H9 (cell line): ENCODE data around the gene TRABD. TPM values are rescaled to one million over a fixed set of nuclear protein-coding genes. Genes with fewer than 3 reads are reported as not detected.

ENCODE experiments used
- DNase-seq: peaks from one replicate; pipeline ENCODE4 v3.0.0-alpha.2; 2017
- H2AFZ ChIP-seq: one replicate; pipeline ENCODE4 v1.6.1; 2013; ENCODE audit warnings: mild to moderate bottlenecking, low read length, control low read depth, moderate library complexity
- H2AK5ac ChIP-seq: 2 replicates; pipeline ENCODE4 v1.6.1; 2013; ENCODE audit warnings: low read length, control low read depth, mixed read lengths; ENCODE audit not compliant: insufficient read length
- H2BK120ac ChIP-seq: one replicate; pipeline ENCODE4 v1.6.1; 2013; ENCODE audit warnings: low read depth, mild to moderate bottlenecking, low read length, control low read depth, inconsistent platforms; ENCODE audit not compliant: poor library complexity, severe bottlenecking
- H2BK12ac ChIP-seq: 2 replicates; pipeline ENCODE4 v1.6.1; 2013; ENCODE audit warnings: low read length, control low read depth, mixed read lengths, low read depth; ENCODE audit not compliant: insufficient read length
- H2BK15ac ChIP-seq: 2 replicates; pipeline ENCODE4 v1.6.1; 2013; ENCODE audit warnings: low read depth, low read length, control low read depth
- H2BK20ac ChIP-seq: one replicate; pipeline ENCODE4 v1.6.1; 2013; ENCODE audit warnings: low read depth, mild to moderate bottlenecking, low read length, control low read depth, inconsistent platforms; ENCODE audit not compliant: poor library complexity, severe bottlenecking
- H2BK5ac ChIP-seq: 2 replicates; pipeline ENCODE4 v1.6.1; 2013; ENCODE audit warnings: low read length, control low read depth, mixed read lengths; ENCODE audit not compliant: insufficient read length
- H3K14ac ChIP-seq: 2 replicates; pipeline ENCODE4 v1.6.1; 2013; ENCODE audit warnings: low read length, control low read depth; ENCODE audit not compliant: insufficient read depth
- H3K18ac ChIP-seq: 2 replicates; pipeline ENCODE4 v1.6.1; 2013; ENCODE audit warnings: low read depth, mild to moderate bottlenecking, mixed read lengths, low read length, control low read depth; ENCODE audit not compliant: insufficient read length
- H3K23ac ChIP-seq: 2 replicates; pipeline ENCODE4 v1.6.1; 2013; ENCODE audit warnings: low read length, control low read depth, mixed read lengths, low read depth; ENCODE audit not compliant: insufficient read length
- H3K23me2 ChIP-seq: 2 replicates; pipeline ENCODE4 v1.6.1; 2013; ENCODE audit warnings: low read depth, mild to moderate bottlenecking, mixed read lengths, low read length, control low read depth; ENCODE audit not compliant: insufficient read length, poor library complexity, severe bottlenecking
- H3K27ac ChIP-seq: 2 replicates; pipeline ENCODE4 v1.5.1; 2013; ENCODE audit warnings: low read length, control low read depth, mixed read lengths, low read depth; ENCODE audit not compliant: insufficient read length
- H3K27me3 ChIP-seq: 2 replicates; pipeline ENCODE4 v1.6.1; 2013; ENCODE audit warnings: low read length, control low read depth, inconsistent platforms; ENCODE audit not compliant: insufficient read depth
- H3K4ac ChIP-seq: 2 replicates; pipeline ENCODE4 v1.6.1; 2013; ENCODE audit warnings: low read depth, mild to moderate bottlenecking, control low read depth, inconsistent platforms, low read length, moderate library complexity
- H3K4me1 ChIP-seq: 2 replicates; pipeline ENCODE4 v1.6.1; 2013; ENCODE audit warnings: low read length, control low read depth, inconsistent platforms; ENCODE audit not compliant: insufficient read depth
- H3K4me2 ChIP-seq: 2 replicates; pipeline ENCODE4 v1.6.1; 2013; ENCODE audit warnings: low read length, control low read depth, mixed read lengths; ENCODE audit not compliant: insufficient read length, insufficient read depth
- H3K56ac ChIP-seq: 2 replicates; pipeline ENCODE4 v1.6.1; 2013; ENCODE audit warnings: low read depth, mild to moderate bottlenecking, mixed read lengths, low read length, control low read depth; ENCODE audit not compliant: insufficient read length
- H3K79me1 ChIP-seq: 2 replicates; pipeline ENCODE4 v1.6.1; 2013; ENCODE audit warnings: low read depth, mild to moderate bottlenecking, moderate library complexity, low read length, control low read depth, inconsistent platforms; ENCODE audit not compliant: insufficient read depth, poor library complexity, severe bottlenecking
- H3K79me2 ChIP-seq: 2 replicates; pipeline ENCODE4 v1.6.1; 2013; ENCODE audit warnings: low read length, control low read depth, inconsistent platforms; ENCODE audit not compliant: insufficient read depth
- H3K9ac ChIP-seq: 2 replicates; pipeline ENCODE4 v1.6.1; 2013; ENCODE audit warnings: low read length, control low read depth, mixed read lengths; ENCODE audit not compliant: insufficient read length; ENCODE audit errors: extremely low read depth
- H3K9me3 ChIP-seq: one replicate; pipeline ENCODE4 v1.6.1; 2013; ENCODE audit warnings: low read depth, low read length, inconsistent platforms; ENCODE audit not compliant: control insufficient read depth
- H3T11ph ChIP-seq: one replicate; pipeline ENCODE4 v1.6.1; 2013; ENCODE audit warnings: mild to moderate bottlenecking, low read length, control low read depth, inconsistent platforms
- H4K20me1 ChIP-seq: one replicate; pipeline ENCODE4 v1.6.1; 2013; ENCODE audit not compliant: control insufficient read depth, insufficient read length, insufficient read depth
- H4K5ac ChIP-seq: 2 replicates; pipeline ENCODE4 v1.6.1; 2013; ENCODE audit warnings: low read depth, mild to moderate bottlenecking, mixed read lengths, low read length, control low read depth; ENCODE audit not compliant: insufficient read length
- H4K8ac ChIP-seq: replicated peaks from 2 replicates; pipeline ENCODE4 v1.6.1; 2013; ENCODE audit warnings: low read length, control low read depth, mixed read lengths, low read depth; ENCODE audit not compliant: insufficient read length
- H4K91ac ChIP-seq: 2 replicates; pipeline ENCODE4 v1.6.1; 2013; ENCODE audit warnings: low read depth, mild to moderate bottlenecking, moderate library complexity, mixed read lengths, low read length, control low read depth; ENCODE audit not compliant: insufficient read length
- H3K27ac Mint-ChIP-seq, 3 experiments: 2 replicates in 2 of 3; 3 replicates in 1 of 3; pipeline ENCODE4 v1.8.0; 2020 to 2021; ENCODE audit warnings: mixed read lengths in 3 of 3, mild to moderate bottlenecking in 1 of 3, moderate library complexity in 1 of 3
- H3K27me3 Mint-ChIP-seq: 2 replicates; pipeline ENCODE4 v1.8.0; 2021; ENCODE audit warnings: low read depth, mild to moderate bottlenecking, moderate library complexity, mixed read lengths
- H3K36me3 Mint-ChIP-seq, 3 experiments: 2 replicates in 2 of 3; 3 replicates in 1 of 3; pipeline ENCODE4 v1.8.0; 2020 to 2021; ENCODE audit warnings: low read depth in 3 of 3, mixed read lengths in 3 of 3; ENCODE audit not compliant: insufficient read depth in 1 of 3
- H3K4me1 Mint-ChIP-seq, 2 experiments: 2 replicates each; pipeline ENCODE4 v1.8.0; 2020; ENCODE audit warnings: mixed read lengths in 2 of 2
- H3K4me3 Mint-ChIP-seq, 2 experiments: 2 replicates in 1 of 2; 3 replicates in 1 of 2; pipeline ENCODE4 v1.8.0; 2020 to 2021; ENCODE audit warnings: mild to moderate bottlenecking in 2 of 2, mixed read lengths in 2 of 2, moderate library complexity in 1 of 2
- H3K9me3 Mint-ChIP-seq, 2 experiments: 2 replicates in 1 of 2; 3 replicates in 1 of 2; pipeline ENCODE4 v1.8.0; 2020; ENCODE audit warnings: mild to moderate bottlenecking in 2 of 2, mixed read lengths in 2 of 2, moderate library complexity in 1 of 2
- WGBS: extraction: QIAGEN DNeasy Blood & Tissue Kit; methylation state at CpG from one replicate; pipeline ENCODE4 v1.1.7; 2013; ENCODE audit warnings: missing lambda C conversion rate, low lambda C conversion rate, mixed read lengths; ENCODE audit not compliant: insufficient read length; ENCODE audit errors: extremely low coverage; 5-methylcytosine and 5-hydroxymethylcytosine counted together
- total RNA-seq: library from RNA; stranded (reverse); gene quantifications from 2 replicates; pipeline ENCODE4 v1.2.1, GENCODE V29; 2021
- TF ChIP-seq, protein P1 (sequence below): fragments of 200-600 bp; sonication (generic); conservative IDR thresholded peaks from 3 replicates; pipeline ENCODE4 v1.8.0; 2021; ENCODE audit warnings: antibody characterized with exemption, mild to moderate bottlenecking

TRABD gene
- total RNA-seq, 1 experiment from 2014 or later: 47.8 TPM

DNA sequence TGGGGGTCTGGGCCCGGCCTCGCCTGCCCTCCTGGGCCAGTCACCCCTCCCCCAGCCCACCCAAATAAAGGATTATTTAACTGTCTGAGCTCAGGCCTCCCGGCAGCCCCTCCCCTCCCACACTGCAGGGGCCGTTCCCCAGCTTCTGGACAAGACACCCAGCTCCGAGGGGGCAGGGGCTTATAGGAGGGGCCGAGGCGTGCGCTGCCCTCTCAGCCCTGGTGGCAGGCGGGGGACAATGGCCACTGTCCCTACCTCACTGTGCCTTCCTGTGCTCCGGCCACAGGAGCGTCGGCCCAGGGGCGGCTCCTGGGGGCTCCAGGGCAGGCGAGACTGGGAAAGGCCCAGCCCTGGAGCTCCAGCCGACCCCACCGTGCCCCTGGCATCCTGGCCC is 12.9 kb downstream of the TRABD start:
- Histone ChIP-seq H2BK15ac (no peak overlapping the region), H3K18ac (no peak overlapping the region), H2BK5ac (no peak overlapping the region), H2AK5ac (no peak overlapping the region), H3K4me2 (no peak overlapping the region), H3K27me3 (no peaks in the 10 kb centered on the region), H3K4me1 (no peaks in the 10 kb centered on the region), H3K4ac (no peak overlapping the region), H3K23me2 (peaks cover 13% of the 10 kb centered on the region), H4K91ac (no peak overlapping the region), H3K9me3 (no peaks in the 10 kb centered on the region), H3K9ac (no peak overlapping the region), H4K5ac (no peak overlapping the region), H2BK12ac (no peak overlapping the region), H3K23ac (no peak overlapping the region), H2AFZ (no peak overlapping the region), H3K14ac (no peak overlapping the region), H3T11ph (no peak overlapping the region), H4K20me1 (peaks cover 3% of the 10 kb centered on the region), H4K8ac (no peak overlapping the region), H2BK20ac (no peak overlapping the region), H3K56ac (no peak overlapping the region), H3K79me2 (no peaks in the 10 kb centered on the region), H3K79me1 (no peaks in the 10 kb centered on the region), H3K27ac (no peak overlapping the region), H2BK120ac (no peak overlapping the region)
- Mint-ChIP-seq H3K4me1 (peaks cover 10 to 11% of the 10 kb centered on the region in 2 experiments), H3K27me3 (no peaks in the 10 kb centered on the region), H3K27ac (no peak overlapping the region), H3K36me3 (peaks cover 12 to 30% (median 19%) of the 10 kb centered on the region in 3 experiments), H3K9me3 (peaks cover 5 to 6% of the 10 kb centered on the region in 2 experiments; a peak in 3 of 5 replicates), H3K4me3 (no peak overlapping the region)
- TF ChIP-seq, protein P1, sequence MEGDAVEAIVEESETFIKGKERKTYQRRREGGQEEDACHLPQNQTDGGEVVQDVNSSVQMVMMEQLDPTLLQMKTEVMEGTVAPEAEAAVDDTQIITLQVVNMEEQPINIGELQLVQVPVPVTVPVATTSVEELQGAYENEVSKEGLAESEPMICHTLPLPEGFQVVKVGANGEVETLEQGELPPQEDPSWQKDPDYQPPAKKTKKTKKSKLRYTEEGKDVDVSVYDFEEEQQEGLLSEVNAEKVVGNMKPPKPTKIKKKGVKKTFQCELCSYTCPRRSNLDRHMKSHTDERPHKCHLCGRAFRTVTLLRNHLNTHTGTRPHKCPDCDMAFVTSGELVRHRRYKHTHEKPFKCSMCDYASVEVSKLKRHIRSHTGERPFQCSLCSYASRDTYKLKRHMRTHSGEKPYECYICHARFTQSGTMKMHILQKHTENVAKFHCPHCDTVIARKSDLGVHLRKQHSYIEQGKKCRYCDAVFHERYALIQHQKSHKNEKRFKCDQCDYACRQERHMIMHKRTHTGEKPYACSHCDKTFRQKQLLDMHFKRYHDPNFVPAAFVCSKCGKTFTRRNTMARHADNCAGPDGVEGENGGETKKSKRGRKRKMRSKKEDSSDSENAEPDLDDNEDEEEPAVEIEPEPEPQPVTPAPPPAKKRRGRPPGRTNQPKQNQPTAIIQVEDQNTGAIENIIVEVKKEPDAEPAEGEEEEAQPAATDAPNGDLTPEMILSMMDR: no peak
- WGBS: no CpG with 5 or more reads among the region's 16 CpGs
- DNase-seq: no peak
